Osteocyte (in vitro differentiated cells): ENCODE data around the gene CDC42EP4. TPM values are rescaled to one million over a fixed set of nuclear protein-coding genes. Genes with fewer than 3 reads are reported as not detected.

ENCODE experiments used
- DNase-seq: peaks from one replicate; pipeline ENCODE4 v3.0.0; 2021; ENCODE audit warnings: mixed read lengths; ENCODE audit not compliant: unreplicated experiment; ENCODE audit errors: extremely low spot score
- H3K27ac Mint-ChIP-seq: one replicate; pipeline ENCODE4 v1.8.0; 2021; ENCODE audit warnings: mild to moderate bottlenecking, mixed read lengths; ENCODE audit not compliant: unreplicated experiment
- H3K27me3 Mint-ChIP-seq: one replicate; pipeline ENCODE4 v1.8.0; 2021; ENCODE audit warnings: mixed read lengths; ENCODE audit not compliant: unreplicated experiment
- H3K36me3 Mint-ChIP-seq: one replicate; pipeline ENCODE4 v1.8.0; 2021; ENCODE audit warnings: mixed read lengths; ENCODE audit not compliant: unreplicated experiment
- H3K4me1 Mint-ChIP-seq: one replicate; pipeline ENCODE4 v1.8.0; 2021; ENCODE audit warnings: mixed read lengths; ENCODE audit not compliant: unreplicated experiment
- H3K4me3 Mint-ChIP-seq: one replicate; pipeline ENCODE4 v1.8.0; 2021; ENCODE audit warnings: mild to moderate bottlenecking, moderate library complexity, mixed read lengths; ENCODE audit not compliant: unreplicated experiment
- H3K9me3 Mint-ChIP-seq: one replicate; pipeline ENCODE4 v1.8.0; 2021; ENCODE audit warnings: mixed read lengths; ENCODE audit not compliant: unreplicated experiment
- total RNA-seq: library from RNA; stranded (reverse); gene quantifications from 2 replicates; pipeline ENCODE4 v1.2.1, GENCODE V29; 2021
- TF ChIP-seq, protein P1 (sequence below): fragments of 200-600 bp; sonication (generic); IDR thresholded peaks from 2 replicates; pipeline ENCODE4 v1.5.0; 2021; ENCODE audit warnings: antibody characterized with exemption, mild to moderate bottlenecking, moderate library complexity

Gene CDC42EP4
- total RNA-seq, 1 donor from 2014 or later = 32.0 TPM

DNA sequence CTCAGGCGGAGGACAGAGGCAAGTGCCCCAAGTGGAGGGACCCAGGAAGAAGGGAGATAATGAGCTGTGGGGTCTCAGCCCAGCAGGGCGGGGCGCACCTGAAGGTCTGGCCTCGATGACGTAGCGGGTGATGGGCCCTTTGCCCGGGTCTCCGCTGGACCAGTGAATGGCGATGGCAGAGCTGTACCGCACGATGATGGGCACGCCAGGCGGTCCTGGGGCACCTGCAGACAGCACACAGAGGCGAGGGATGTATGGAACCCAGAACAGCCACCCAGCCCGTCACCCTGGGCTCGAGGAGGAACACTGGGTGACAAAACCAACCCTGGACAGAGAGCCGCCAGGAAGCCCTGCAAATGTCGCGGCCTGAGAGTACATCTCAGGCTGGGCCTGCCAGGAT, 46.2 kb upstream of the CDC42EP4 start:
- TF ChIP-seq, protein P1, sequence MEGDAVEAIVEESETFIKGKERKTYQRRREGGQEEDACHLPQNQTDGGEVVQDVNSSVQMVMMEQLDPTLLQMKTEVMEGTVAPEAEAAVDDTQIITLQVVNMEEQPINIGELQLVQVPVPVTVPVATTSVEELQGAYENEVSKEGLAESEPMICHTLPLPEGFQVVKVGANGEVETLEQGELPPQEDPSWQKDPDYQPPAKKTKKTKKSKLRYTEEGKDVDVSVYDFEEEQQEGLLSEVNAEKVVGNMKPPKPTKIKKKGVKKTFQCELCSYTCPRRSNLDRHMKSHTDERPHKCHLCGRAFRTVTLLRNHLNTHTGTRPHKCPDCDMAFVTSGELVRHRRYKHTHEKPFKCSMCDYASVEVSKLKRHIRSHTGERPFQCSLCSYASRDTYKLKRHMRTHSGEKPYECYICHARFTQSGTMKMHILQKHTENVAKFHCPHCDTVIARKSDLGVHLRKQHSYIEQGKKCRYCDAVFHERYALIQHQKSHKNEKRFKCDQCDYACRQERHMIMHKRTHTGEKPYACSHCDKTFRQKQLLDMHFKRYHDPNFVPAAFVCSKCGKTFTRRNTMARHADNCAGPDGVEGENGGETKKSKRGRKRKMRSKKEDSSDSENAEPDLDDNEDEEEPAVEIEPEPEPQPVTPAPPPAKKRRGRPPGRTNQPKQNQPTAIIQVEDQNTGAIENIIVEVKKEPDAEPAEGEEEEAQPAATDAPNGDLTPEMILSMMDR = no peak
- Mint-ChIP-seq H3K27me3 (no peaks in the 10 kb centered on the region), H3K4me3 (no peak overlapping the region), H3K36me3 (no peaks in the 10 kb centered on the region), H3K27ac (no peak overlapping the region), H3K4me1 (peaks cover 14% of the 10 kb centered on the region), H3K9me3 (no peaks in the 10 kb centered on the region)
- DNase-seq = no peak

DNA sequence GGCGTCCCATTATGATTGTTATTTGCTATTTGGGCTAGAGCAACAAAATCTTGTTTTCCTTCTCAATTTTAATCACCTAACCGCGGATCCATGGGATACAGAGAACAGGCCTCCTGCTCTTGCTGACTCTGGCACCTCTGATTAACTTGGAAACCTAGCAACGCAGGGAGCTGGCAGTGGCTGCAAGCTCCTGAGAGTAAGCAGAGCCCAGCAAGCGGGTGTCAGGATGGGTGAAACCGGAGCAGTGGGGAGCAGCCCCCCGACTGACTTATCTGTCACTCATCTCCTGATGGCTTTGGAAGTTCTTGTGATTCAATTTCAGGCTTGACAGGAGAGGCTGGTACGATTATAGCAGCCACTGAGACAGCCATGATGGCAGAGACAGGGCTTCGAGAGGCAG, 45.5 kb upstream of the CDC42EP4 start:
- H3K4me3 Mint-ChIP-seq = no peak overlapping the region
- H3K4me1 Mint-ChIP-seq = peaks cover 14% of the 10 kb centered on the region
- TF ChIP-seq, protein P1 = no peak
- no peaks in the 10 kb centered on the region for H3K36me3 Mint-ChIP-seq
- H3K27ac Mint-ChIP-seq = no peak overlapping the region
- H3K27me3 Mint-ChIP-seq = no peaks in the 10 kb centered on the region
- no peaks in the 10 kb centered on the region for H3K9me3 Mint-ChIP-seq
- no peak for DNase-seq

GRCh38 chr17:73356561-73357170, 44.9 kb upstream of the CDC42EP4 start:
- no peaks in the 10 kb centered on the region for H3K9me3 Mint-ChIP-seq
- H3K36me3 Mint-ChIP-seq = no peaks in the 10 kb centered on the region
- peak overlapping the region; percentile 44 for H3K27ac Mint-ChIP-seq
- no peak for DNase-seq
- no peak overlapping the region for H3K4me3 Mint-ChIP-seq
- TF ChIP-seq, protein P1 = no peak
- no peaks in the 10 kb centered on the region for H3K27me3 Mint-ChIP-seq
- H3K4me1 Mint-ChIP-seq = peaks cover 14% of the 10 kb centered on the region

DNA sequence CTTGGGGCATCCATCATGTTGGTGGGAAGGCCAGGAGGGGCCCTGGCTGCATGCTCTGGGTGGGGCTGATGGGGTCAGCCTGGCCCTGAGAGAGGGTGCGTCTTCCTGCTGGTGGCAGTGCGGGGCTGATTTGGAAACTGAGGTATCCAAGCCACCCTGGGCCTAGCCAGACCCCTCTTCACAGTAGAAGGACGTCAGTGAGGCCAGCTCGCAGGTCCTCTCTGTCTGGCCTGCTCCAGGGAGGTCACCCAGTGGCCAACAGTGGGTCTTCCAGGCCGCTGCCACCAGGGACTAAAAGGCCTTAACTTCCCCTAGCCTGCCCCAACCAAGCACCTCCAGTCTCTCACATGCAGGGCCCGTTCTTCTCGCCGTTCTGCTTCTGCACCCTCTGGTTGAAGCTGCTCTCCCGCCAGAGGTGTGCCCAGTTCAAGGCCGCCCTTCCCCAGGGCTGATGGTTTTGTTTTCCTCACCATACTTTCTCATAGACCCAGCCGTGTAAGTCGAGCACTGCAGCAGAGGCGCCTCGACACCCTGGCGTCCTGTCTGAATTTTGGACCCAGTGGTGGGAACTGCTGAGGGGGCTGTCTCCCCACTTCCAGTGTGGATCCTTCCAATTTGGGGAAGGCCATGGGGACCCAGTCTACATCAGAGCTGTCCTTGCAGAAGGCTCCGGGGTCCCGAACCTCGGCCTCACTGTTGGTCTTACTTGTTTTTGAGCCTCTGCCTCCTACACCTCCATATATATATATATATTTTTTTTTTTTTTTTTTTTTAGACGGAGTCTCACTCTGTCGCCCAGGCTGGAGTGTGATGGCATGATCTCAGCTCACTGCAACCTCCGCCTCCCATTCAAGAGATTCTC, 42.9 kb upstream of the CDC42EP4 start:
- H3K9me3 Mint-ChIP-seq = no peaks in the 10 kb centered on the region
- H3K27me3 Mint-ChIP-seq = no peaks in the 10 kb centered on the region
- no peak for DNase-seq
- no peak overlapping the region for H3K4me3 Mint-ChIP-seq
- peaks cover 14% of the 10 kb centered on the region for H3K4me1 Mint-ChIP-seq
- no peaks in the 10 kb centered on the region for H3K36me3 Mint-ChIP-seq
- TF ChIP-seq, protein P1 = no peak
- no peak overlapping the region for H3K27ac Mint-ChIP-seq

GRCh38 chr17:73352261-73352660, 40.5 kb upstream of the CDC42EP4 start:
- DNase-seq = no peak
- TF ChIP-seq, protein P1 = no peak
- Mint-ChIP-seq H3K4me3 (no peak overlapping the region), H3K36me3 (no peaks in the 10 kb centered on the region), H3K9me3 (no peaks in the 10 kb centered on the region), H3K27me3 (no peaks in the 10 kb centered on the region), H3K4me1 (peaks cover 31% of the 10 kb centered on the region), H3K27ac (no peak overlapping the region)
